NCI-H526 treated with DMSO at 0.1 percent for 48 hours (cell line): ENCODE results near the gene AAK1.
"Not testable (repeated sequence)": the region's sequence is repeated elsewhere in the genome, so short reads cannot be mapped to it uniquely, and the experiment has no call there.

Source experiments
- DNase-seq: peaks from one replicate; lab custom pipeline; 2025; lab: John Stamatoyannopoulos, UW

Gene AAK1

DNA sequence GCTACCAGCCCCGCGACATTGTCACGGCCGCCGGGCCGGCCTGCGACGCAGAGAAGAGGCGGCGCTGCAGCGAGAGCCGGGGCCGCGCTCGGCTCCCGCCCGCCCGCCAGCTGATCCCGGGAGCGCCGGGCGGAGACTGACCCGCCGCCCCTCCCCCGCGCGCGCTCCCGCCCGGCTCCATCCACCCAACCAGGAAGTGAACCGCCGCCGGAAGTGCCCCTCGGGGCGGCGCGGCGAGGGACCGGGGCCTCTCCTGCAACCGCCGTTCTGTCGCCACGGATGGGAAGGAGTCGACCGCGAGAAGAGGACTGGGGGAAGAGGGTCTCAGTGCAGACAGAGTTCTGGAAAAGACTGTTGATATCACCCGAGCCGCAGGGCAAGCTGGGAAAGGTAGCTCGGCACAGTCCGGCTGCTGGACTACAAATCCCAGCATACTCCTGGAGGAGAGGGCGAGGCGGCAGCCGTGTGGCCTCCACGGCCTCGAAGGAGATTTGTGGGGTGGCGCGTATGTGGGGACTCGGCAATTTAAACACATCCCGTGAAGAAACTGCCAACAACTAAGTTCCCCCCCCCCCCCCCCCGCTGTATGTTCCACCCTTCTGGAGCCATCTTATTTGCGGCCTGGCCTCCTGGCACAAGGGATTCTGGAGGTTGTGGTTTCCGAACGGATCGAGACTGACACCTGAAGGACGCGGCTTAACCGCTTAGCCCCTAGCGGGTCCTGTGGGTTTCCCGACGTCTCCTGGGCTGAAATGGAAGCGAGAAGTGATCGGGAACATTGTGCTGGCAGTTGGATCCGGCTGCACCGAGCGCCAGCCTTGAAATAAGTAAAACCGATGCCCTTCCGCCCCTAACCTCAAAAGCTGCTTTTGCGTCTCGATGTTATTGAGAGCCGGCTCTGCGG is at the start of gene AAK1:
AAK1 (minus strand) TSS at position 138 of the 904 bp plus-strand sequence. CDS start 699 bp downstream, outside the sequence.
- DNase-seq: peak; percentile 85

- no peak for DNase-seq
Observed at GRCh38 chr2:69692424-69692823, 48.9 kb upstream of the AAK1 start.

- DNase-seq: no peak
Observed at GRCh38 chr2:69689969-69690368, 46.4 kb upstream of the AAK1 start.

DNA sequence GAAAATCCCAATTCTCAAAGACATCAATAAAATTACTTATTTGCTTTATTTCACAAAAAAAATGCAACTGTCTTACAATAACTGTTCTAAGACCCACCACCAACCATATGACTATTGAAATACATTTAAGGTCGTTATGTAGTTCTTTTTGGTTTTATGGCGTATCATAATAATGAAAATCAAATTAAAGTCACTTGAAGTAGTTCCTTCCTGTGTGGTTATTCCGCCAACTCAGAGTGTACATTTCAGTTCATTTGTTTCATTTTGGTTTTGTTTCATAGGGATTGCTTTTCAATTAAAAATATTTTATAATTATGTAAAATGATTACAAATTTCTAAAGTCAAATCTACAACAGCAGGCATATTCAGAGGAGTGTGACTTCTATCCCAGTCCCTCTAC is 45.9 kb upstream of the AAK1 start:
- no peak for DNase-seq

DNA sequence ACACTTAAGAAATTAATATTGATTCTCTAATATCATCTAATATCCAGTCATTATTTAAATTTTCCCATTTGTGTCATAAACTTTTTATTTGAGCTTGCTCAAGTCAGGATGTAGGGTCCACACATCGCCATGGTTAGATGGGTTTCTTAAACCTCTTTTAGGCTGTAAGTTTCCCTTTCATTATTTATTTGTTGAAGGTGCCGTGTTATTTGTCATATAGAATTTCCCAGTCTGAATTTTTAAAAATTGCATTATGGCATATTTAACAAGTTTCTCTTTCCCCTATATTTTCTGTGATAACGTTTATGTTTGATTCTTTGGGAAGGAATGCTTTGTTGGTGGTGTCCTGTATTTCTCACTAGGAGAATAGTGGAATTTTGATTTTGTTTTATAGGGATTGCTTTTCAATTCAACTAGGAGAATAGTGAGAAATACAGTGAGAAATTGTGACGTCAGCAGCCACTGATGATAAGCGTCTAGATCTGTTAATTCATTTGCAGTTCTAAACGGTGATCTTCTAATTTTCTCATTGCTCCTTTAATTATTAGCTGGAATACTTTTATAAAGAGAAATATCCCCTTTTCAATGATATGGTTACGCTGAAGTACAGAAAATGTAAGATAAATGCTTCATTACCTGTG is 44.6 kb upstream of the AAK1 start:
- DNase-seq: no peak

DNA sequence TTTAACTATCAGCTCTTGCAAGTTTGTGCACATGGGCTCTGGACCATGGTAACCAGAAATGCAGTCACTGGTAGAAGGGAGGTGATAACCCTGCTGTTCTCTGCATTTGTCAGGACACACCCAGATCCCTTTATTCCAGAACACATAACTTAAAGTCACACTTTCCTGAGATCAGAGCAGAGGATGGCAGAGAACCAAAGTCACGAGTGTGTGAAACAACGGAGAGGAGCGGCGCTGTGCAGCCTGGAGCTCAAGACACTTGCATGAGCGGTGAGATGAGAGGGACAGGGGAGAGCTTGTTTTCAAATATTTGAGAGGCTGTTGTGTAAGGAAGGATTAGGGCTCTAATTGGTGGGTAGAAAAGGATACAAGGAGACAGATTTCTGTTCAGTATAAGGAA is 43.3 kb upstream of the AAK1 start:
- DNase-seq: no peak

GRCh38 chr2:69685321-69686048 is 41.9 kb upstream of the AAK1 start:
- DNase-seq: no peak

DNA sequence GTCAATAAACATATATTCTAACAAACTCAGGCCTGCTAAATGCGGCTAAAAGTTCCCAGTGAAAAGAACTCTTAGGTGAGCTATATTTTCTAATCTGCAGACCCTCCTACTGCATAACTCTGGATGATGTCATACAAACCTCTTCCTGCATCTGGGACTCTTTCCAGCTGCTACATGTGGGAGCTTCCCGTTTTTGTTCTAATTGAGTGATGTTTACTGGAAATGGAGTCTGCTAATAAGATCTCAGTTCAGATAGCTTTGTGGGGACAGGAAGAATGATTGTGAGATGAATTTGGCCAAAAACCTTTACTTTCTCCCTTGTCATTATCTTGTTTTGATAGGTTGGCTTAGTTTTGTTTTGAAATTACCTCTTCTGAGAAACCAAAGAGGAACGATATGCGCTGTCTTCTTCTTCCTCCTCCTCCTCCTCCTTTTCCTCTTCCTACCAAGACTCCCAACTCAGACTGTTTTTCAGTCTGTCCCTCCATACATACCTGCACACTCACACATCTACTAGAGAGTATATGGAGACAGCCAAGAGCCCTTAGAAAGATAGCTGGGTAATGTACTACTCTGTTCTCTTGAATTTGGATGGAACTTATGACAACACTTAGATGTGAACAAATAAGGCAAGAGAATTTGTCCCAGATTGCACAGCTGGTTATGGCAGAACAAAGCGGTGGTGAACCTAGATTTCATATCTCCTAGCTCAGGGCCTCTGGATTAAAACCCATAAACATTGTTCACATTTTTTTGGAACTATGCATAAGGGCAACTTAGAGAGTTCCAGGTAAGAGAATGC is 39.8 kb upstream of the AAK1 start:
- DNase-seq: no peak

- no peak for DNase-seq
Observed at GRCh38 chr2:69682525-69682924, 39.0 kb upstream of the AAK1 start.

- DNase-seq: no peak
Observed at GRCh38 chr2:69680001-69680675, 36.6 kb upstream of the AAK1 start.

- no peak for DNase-seq
Observed at GRCh38 chr2:69677914-69678313, 34.4 kb upstream of the AAK1 start.

DNA sequence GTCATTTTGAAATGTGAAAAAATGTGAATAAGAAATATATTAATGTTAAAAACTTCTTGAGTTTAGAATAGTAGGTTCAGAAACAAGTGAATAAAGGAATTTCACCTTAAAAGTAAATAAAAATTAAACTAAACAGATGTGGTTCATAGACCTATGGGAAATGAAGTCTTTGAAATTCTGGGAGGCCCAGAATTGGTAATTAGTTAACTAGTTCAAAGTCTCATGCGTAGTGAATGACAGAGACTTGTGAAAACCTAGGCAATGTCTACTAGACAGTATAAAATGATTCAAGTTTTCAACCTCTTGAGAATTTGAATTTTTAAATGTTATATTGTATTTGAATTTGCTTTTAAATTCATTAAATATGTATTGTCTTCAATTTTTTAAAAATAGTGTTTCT is 32.6 kb upstream of the AAK1 start:
- no peak for DNase-seq

DNA sequence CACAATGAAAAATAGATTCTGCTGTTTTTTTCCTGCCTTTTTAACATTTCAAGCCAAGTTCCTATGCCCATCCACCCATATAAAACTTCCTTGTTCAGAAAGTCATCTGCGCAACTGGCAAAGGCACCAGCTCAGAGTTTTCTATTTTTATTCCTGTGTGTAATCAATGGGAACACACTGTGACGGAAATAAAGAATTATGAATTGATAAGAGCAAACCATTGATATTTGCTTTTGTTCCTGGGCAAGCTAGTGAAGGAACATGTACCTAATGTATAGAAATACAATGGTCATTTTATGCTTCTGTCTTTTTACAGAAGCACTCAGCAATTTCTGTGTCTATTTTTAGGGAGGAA is 30.8 kb upstream of the AAK1 start:
- no peak for DNase-seq

DNA sequence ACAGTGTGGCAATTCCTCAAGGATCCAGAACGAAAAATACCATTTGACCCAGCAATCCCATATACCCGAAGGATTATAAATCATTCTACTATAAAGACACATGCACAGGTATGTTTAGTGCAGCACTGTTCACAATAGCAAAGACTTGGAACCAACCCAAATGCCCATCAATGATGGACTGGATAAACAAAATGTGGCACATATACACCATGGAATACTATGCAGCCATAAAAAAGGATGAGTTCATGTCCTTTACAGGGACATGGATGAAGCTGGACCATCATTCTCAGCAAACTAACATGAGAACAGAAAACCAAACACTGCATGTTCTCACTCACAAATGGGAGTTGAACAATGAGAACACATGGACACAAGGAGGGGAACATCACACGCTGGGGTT is 29.6 kb upstream of the AAK1 start:
- DNase-seq: not testable (repeated sequence)

GRCh38 chr2:69669666-69670065 is 26.1 kb upstream of the AAK1 start:
- DNase-seq: no peak

DNA sequence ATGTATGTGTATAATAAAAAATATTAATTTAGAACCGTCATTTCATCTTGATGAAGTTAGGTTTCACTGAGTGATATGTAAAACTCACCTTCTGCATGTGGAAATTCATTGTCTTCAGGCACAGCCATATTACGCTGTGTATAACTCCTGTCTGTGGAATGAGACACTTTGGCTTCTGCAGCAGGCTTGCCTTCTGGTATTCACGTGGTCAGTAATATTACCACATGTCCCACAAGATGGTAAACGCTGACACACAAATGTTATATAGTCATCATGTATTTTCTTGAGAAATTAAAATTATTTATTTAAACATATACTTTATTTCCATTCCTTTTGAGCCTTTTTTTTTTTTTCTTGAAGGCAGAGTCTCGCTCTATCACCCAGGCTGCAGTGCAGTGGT is 25.1 kb upstream of the AAK1 start:
- DNase-seq: no peak

- no peak for DNase-seq
Observed at GRCh38 chr2:69667805-69668382, 24.4 kb upstream of the AAK1 start.

DNA sequence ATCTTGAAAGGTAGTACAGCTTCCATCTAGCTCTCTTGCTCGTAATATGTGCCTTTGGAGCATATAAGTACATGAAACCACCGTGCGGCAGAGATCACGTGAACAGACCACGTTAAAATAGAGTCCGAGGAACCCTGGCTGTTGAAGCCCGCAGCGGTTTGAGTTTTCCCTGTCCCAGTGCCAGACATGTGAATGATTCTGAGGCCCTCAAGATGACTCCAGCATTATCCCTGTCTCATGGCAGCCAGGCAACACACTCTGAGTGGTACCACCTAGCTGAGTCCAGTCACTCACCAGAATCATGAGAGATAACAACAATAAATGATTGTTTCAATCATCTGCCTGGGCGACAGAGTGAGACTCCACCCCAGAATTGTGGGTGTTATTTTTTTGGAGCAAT is 21.6 kb upstream of the AAK1 start:
- no peak for DNase-seq

DNA sequence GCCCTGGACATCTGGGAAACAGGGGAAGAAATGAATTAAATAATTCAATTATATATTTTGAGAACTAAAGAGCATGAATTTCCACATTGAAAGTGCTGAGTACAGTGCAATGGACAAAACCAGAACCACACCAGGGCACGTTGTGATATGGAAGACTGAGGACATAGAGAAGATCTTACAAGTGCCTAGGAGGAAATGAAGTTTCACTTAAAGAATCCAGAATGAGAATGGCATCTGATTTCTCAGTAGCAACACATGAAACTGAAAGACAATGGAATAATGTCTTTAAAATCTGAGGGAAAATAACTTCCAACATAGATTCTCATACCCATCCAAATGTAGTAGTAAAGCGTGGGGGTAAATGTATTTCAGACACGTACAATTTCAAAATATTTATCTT is 20.3 kb upstream of the AAK1 start:
- DNase-seq: no peak

GRCh38 chr2:69662547-69662946 is 19.0 kb upstream of the AAK1 start:
- DNase-seq: not testable (repeated sequence)

GRCh38 chr2:69660637-69661036 is 17.1 kb upstream of the AAK1 start:
- DNase-seq: no peak
